Adipocyte (in vitro differentiated cells): ENCODE results near the gene CBY3.
A peak's percentile ranks its signal among the peaks of the same experiment; 100 is the strongest.
"Not testable (repeated sequence)": the region's sequence is repeated elsewhere in the genome, so short reads cannot be mapped to it uniquely, and the experiment has no call there.

Source experiments
- DNase-seq: peaks from one replicate; pipeline ENCODE4 v3.0.0-alpha.2; 2015; ENCODE audit warnings: low read depth
- H3K27me3 ChIP-seq: replicated peaks from 2 replicates; pipeline ENCODE4 v1.7.0; 2013; ENCODE audit warnings: mild to moderate bottlenecking, low read length, moderate library complexity; ENCODE audit not compliant: control insufficient read depth, insufficient read depth
- H3K36me3 ChIP-seq: 2 replicates; pipeline ENCODE4 v1.7.0; 2013; ENCODE audit warnings: low read length, mild to moderate bottlenecking, moderate library complexity; ENCODE audit not compliant: control insufficient read depth, insufficient read depth, severe bottlenecking
- H3K4me1 ChIP-seq: 2 replicates; pipeline ENCODE4 v1.7.0; 2013; ENCODE audit warnings: mild to moderate bottlenecking, low read length, moderate library complexity; ENCODE audit not compliant: control insufficient read depth, insufficient read depth
- H3K4me3 ChIP-seq: 2 replicates; pipeline ENCODE4 v1.7.0; 2013; ENCODE audit warnings: mild to moderate bottlenecking, low read length, moderate library complexity
- H3K9ac ChIP-seq: 2 replicates; pipeline ENCODE4 v1.7.0; 2013; ENCODE audit warnings: mild to moderate bottlenecking, low read length, moderate library complexity
- H3K9me3 ChIP-seq: 2 replicates; pipeline ENCODE4 v1.7.0; 2013; ENCODE audit warnings: mild to moderate bottlenecking, low read length, moderate library complexity; ENCODE audit not compliant: control insufficient read depth

Gene CBY3

DNA sequence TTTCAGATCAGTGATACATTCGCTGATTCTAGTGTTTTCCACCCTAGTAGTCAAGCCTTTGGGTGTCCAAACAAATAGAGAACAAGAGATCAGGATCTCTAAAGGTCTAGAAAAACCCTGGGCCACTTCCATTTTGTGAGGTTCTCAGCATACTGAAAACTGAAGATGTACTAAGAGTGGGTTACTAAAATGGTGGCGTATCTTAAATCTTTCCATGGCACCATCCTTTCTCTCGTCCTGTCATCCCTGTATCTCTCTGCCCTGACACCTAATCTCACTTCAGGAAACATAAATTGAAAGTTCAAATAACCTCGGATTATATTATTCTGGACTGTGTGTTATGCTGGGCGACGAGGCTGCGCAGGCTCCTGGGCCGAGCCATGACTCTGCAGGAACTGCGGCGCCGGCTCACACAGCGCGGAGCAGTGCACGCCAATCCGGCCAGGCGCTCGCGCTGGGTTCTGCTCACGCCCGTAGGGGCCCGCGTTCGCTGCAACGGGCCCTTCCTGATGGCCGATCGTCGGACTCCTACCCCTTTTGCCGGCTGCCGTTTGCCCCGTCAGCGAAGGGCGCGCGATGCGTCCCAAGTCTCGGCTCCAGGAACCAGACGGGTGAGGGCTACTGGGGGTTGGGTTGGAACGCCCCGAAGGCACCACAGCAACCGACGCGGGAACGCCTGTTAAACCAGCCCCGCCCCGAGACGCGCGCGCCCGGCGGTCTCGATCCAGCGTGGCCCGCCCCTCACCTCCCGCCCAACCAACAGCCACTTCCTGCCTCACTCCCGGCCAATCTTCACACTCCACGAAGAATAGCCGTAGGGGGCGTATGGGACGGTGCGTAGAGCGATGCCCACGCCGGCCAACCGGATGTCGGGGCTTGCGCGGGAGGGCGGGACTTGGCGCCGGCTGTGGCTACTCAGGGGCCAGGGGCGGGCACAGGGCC, 17.4 kb upstream of the CBY3 start:
- Histone ChIP-seq H3K4me3 (peak overlapping the region; percentile 96), H3K36me3 (peaks cover 14% of the 10 kb centered on the region), H3K9ac (peak overlapping the region; percentile 99), H3K27me3 (no peaks in the 10 kb centered on the region), H3K9me3 (no peaks in the 10 kb centered on the region), H3K4me1 (peaks cover 24% of the 10 kb centered on the region)
- peak; percentile 100 for DNase-seq

DNA sequence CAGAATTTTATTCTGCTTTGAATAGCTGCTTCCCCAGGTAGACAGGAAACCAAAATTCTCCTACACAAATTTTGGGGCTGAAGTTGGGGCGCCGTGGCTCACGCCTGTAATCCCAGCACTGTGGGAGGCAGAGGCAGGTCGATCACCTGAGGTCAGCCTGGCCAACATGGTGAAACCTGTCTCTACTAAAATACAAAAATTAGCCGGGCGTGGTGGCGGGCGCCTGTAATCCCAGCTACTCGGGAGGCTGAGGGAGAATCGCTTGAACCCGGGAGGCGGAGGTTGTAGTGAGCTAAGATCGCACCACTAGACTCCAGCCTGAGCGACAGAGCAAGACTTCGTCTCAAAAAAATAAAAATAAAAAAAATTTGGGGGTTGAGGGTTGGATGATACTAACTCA, 16.7 kb upstream of the CBY3 start:
- not testable (repeated sequence) for DNase-seq, H3K9me3 ChIP-seq, H3K27me3 ChIP-seq, H3K36me3 ChIP-seq
- H3K9ac ChIP-seq, result peak overlapping the region; percentile 96
- H3K4me1 ChIP-seq, result peaks cover 24% of the 10 kb centered on the region
- H3K4me3 ChIP-seq, result peak overlapping the region; percentile 92

DNA sequence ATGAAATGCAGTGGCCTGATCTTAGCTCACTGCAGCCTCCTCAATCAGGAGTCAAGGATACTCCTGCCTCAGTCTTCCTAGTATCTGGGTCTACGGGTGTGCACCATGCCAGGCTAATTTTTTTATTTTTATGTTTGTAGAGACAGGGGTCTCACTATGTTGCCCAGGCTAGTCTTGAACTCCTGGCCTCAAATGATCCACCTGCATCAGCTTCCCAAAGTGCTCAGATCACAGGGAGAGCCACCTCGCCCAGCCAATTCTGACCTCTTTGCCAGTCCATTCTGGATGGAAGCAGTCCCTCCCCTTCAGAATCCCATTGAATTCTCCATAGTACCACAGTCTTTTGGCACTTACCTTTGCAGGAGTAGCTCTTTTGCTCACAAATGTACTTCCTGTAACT, 16.3 kb upstream of the CBY3 start:
- H3K9ac ChIP-seq, result no peak overlapping the region
- H3K9me3 ChIP-seq, result no peaks in the 10 kb centered on the region
- peaks cover 24% of the 10 kb centered on the region for H3K4me1 ChIP-seq
- no peaks in the 10 kb centered on the region for H3K27me3 ChIP-seq
- no peak for DNase-seq
- peaks cover 6% of the 10 kb centered on the region for H3K36me3 ChIP-seq
- peak overlapping the region; percentile 92 for H3K4me3 ChIP-seq

GRCh38 chr5:179696603-179697002, 15.8 kb upstream of the CBY3 start:
- Histone ChIP-seq H3K9me3 (no peaks in the 10 kb centered on the region), H3K4me3 (no peak overlapping the region), H3K36me3 (peaks cover 6% of the 10 kb centered on the region), H3K9ac (no peak overlapping the region), H3K27me3 (no peaks in the 10 kb centered on the region), H3K4me1 (peaks cover 24% of the 10 kb centered on the region)
- DNase-seq, result no peak

GRCh38 chr5:179694561-179694960, 13.7 kb upstream of the CBY3 start:
- Histone ChIP-seq H3K36me3 (no peaks in the 10 kb centered on the region), H3K4me3 (no peak overlapping the region), H3K4me1 (peaks cover 12% of the 10 kb centered on the region), H3K27me3 (no peaks in the 10 kb centered on the region), H3K9ac (no peak overlapping the region), H3K9me3 (no peaks in the 10 kb centered on the region)
- DNase-seq, result no peak

DNA sequence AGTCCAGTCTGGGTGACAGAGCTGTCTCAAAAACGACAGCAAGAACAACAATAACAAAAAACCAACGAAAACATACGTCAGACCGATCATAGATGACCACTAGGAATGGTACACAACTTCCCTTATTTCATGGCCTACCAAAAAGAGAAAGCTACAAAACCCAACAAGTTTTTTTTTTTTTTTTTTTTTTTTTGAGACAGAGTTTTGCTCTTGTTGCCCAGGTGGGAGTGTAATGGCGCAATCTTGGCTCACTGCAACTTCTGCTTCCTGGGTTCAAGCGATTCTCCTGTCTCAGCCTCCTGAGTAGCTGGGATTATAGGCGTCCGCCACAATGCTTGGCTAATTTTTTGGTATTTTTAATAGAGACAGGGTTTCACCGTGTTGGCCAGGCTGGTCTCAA, 8.4 kb upstream of the CBY3 start:
- not testable (repeated sequence) for H3K36me3 ChIP-seq, H3K4me3 ChIP-seq, DNase-seq, H3K9ac ChIP-seq, H3K27me3 ChIP-seq, H3K9me3 ChIP-seq, H3K4me1 ChIP-seq

GRCh38 chr5:179680014-179680779, 637 bp downstream of the CBY3 start:
- H3K9me3 ChIP-seq, result no peaks in the 10 kb centered on the region
- H3K27me3 ChIP-seq, result no peaks in the 10 kb centered on the region
- peaks cover 12% of the 10 kb centered on the region for H3K4me1 ChIP-seq
- DNase-seq, result no peak
- no peak overlapping the region for H3K4me3 ChIP-seq
- no peaks in the 10 kb centered on the region for H3K36me3 ChIP-seq
- H3K9ac ChIP-seq, result no peak overlapping the region

GRCh38 chr5:179679014-179679674, 1.7 kb downstream of the CBY3 start:
- peak overlapping the region; percentile 97 for H3K4me3 ChIP-seq
- H3K9ac ChIP-seq, result peak overlapping the region; percentile 98
- no peaks in the 10 kb centered on the region for H3K27me3 ChIP-seq
- H3K9me3 ChIP-seq, result no peaks in the 10 kb centered on the region
- peak; percentile 59 for DNase-seq
- peaks cover 12% of the 10 kb centered on the region for H3K4me1 ChIP-seq
- no peaks in the 10 kb centered on the region for H3K36me3 ChIP-seq

DNA sequence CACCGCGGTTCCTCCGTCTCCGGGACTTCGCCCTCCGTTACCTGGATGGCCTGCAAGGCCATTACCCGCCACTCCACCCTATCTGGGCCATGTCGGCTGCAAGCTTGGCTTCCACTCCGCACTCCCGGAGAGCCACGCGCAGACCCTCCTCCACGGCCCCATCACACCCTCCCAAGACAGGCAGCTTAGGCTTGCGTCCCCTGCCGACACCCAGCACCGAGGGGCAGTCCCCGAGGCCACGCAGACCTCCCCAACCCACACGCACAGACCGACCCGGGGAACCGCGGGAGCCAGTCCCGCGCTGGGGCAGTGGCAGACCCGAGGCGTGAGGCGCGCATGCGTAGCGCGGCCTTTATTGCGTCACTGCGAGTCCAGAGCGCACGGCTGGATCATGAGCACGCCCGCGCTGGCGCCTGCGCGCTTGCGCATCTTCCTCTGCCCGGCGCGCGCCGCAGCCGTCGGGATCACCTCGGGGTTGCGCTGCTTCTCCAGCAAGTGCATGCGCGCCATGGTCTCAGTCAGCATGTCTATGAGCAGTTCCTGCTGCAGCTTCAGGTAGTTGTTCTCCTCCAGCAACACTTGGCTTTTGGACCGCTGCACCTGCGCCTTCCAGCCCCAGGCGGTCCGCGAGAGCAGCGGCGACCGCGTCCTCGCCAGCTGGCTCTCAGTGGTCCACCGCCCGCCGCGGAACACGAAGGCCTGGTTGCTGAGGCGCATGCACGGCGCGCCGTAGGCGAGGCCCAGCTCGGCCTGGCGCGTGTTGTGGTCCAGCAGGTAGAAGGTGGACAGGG, 2.4 kb downstream of the CBY3 start:
- Histone ChIP-seq H3K27me3 (no peaks in the 10 kb centered on the region), H3K9ac (peak overlapping the region; percentile 98), H3K9me3 (no peaks in the 10 kb centered on the region), H3K4me1 (peaks cover 12% of the 10 kb centered on the region), H3K4me3 (peak overlapping the region; percentile 97), H3K36me3 (no peaks in the 10 kb centered on the region)
- peak; percentile 98 for DNase-seq

DNA sequence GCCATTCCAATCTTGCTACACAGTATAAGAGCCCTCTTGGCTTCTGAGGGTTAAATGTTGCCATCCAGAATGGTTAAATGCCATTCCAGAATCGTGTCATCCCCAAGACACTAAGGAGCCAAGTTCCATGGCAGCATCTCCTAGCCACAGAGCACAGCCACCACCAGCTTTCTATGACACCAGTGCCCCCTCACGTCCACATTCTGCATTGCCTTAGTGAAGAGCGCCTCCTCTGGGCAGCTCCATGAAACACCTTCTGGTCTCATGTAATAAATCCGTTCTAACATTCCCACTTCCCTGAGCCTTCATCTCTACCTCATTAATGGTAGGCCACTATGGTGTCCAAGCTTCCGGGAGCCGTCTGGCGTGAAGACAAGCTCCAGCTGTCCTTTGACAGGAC, 12.4 kb downstream of the CBY3 start:
- H3K36me3 ChIP-seq, result peaks cover 12% of the 10 kb centered on the region
- H3K9ac ChIP-seq, result no peak overlapping the region
- no peaks in the 10 kb centered on the region for H3K9me3 ChIP-seq
- DNase-seq, result peak; percentile 68
- no peaks in the 10 kb centered on the region for H3K4me1 ChIP-seq
- no peaks in the 10 kb centered on the region for H3K27me3 ChIP-seq
- no peak overlapping the region for H3K4me3 ChIP-seq
